A673 (cell line): ENCODE results near the gene TGM1. TPM values are rescaled to one million over a fixed set of nuclear protein-coding genes. Genes with fewer than 3 reads are reported as not detected.
"Not testable (repeated sequence)": the region's sequence is repeated elsewhere in the genome, so short reads cannot be mapped to it uniquely, and the experiment has no call there.

Source experiments
- BruUV-seq: library from RNA; stranded (reverse); fragments of 400-500 nt; replicated peaks from 2 replicates; lab custom pipeline; 2021; lab: Mats Ljungman, UMichigan
- CTCF ChIA-PET: fragments of 300-600 bp; sonication (Branson Sonifier 250); formaldehyde crosslinking; loops from one replicate; lab custom pipeline; 2022; ENCODE audit warnings: antibody characterized with exemption; lab: Charles Lee
- POLR2A ChIA-PET: fragments of 300-600 bp; sonication (Branson Sonifier 250); formaldehyde crosslinking; loops from one replicate; lab custom pipeline; 2022; ENCODE audit warnings: antibody characterized with exemption; ENCODE audit not compliant: low non-redundant PET; lab: Charles Lee
- DNase-seq: peaks from one replicate; pipeline ENCODE4 v3.0.0-alpha.2; 2015; ENCODE audit warnings: low spot score
- H3K27ac ChIP-seq: fragments of 200-600 bp; sonication (generic); 2 replicates; pipeline ENCODE4 v1.5.1; 2016; ENCODE audit warnings: mixed run types, low read depth, mild to moderate bottlenecking, mixed read lengths, antibody characterized with exemption, low read length; ENCODE audit not compliant: poor library complexity, severe bottlenecking
- H3K27me3 ChIP-seq: fragments of 200-600 bp; sonication (generic); replicated peaks from 2 replicates; pipeline ENCODE4 v1.6.1; 2017; ENCODE audit warnings: mixed run types, low read depth, mild to moderate bottlenecking, mixed read lengths, antibody characterized with exemption, low read length; ENCODE audit not compliant: insufficient read depth, poor library complexity
- H3K36me3 ChIP-seq: fragments of 200-600 bp; sonication (generic); 2 replicates; pipeline ENCODE4 v1.6.1; 2016; ENCODE audit warnings: mixed run types, mild to moderate bottlenecking, mixed read lengths, antibody characterized with exemption, low read length; ENCODE audit not compliant: insufficient read depth, poor library complexity, severe bottlenecking
- H3K4me1 ChIP-seq: fragments of 200-600 bp; sonication (generic); 2 replicates; pipeline ENCODE4 v1.6.1; 2017; ENCODE audit warnings: mixed run types, mild to moderate bottlenecking, mixed read lengths, antibody characterized with exemption, low read length; ENCODE audit not compliant: insufficient read depth, poor library complexity, severe bottlenecking
- H3K4me3 ChIP-seq: fragments of 200-600 bp; sonication (generic); 2 replicates; pipeline ENCODE4 v1.5.1; 2016; ENCODE audit warnings: low read depth, mixed run types, mild to moderate bottlenecking, mixed read lengths, low read length; ENCODE audit not compliant: poor library complexity, severe bottlenecking
- H3K9me3 ChIP-seq: fragments of 200-600 bp; sonication (generic); 2 replicates; pipeline ENCODE4 v1.6.1; 2016; ENCODE audit warnings: mixed run types, low read depth, mild to moderate bottlenecking, mixed read lengths, antibody characterized with exemption, low read length; ENCODE audit not compliant: poor library complexity, severe bottlenecking
- CTCF ChIP-seq: fragments of 300-800, 200-600 bp; sonication (generic); conservative IDR thresholded peaks from 2 replicates; pipeline ENCODE4 v1.5.1; 2017; ENCODE audit warnings: low read depth, mild to moderate bottlenecking, antibody characterized with exemption, low read length, moderate library complexity, mixed read lengths
- EZH2 ChIP-seq: fragments of 200-600 bp; sonication (generic); IDR thresholded peaks from 2 replicates; pipeline ENCODE4 v1.6.1; 2017; ENCODE audit warnings: borderline replicate concordance, low read depth, mild to moderate bottlenecking, mixed read lengths, antibody characterized with exemption, low read length; ENCODE audit not compliant: poor library complexity, severe bottlenecking
- intact Hi-C: fragments of 100-400 bp; cut with micrococcal nuclease; formaldehyde crosslinking; loops from one replicate; pipeline ENCODE4 v1.10.0; 2022; ENCODE audit not compliant: unreplicated experiment
- total RNA-seq: library from RNA; stranded (reverse); gene quantifications from 2 replicates; pipeline ENCODE4 v1.2.3, GENCODE V29; 2021

TGM1 gene
- total RNA-seq, 1 experiment from 2014 or later: 1.5 TPM

GRCh38 chr14:24246765-24247212 is 16.2 kb downstream of the TGM1 start:
- H3K4me3 ChIP-seq: no peak overlapping the region
- TF ChIP-seq EZH2 (no peak), CTCF (no peak)
- ChIA-PET POLR2A (no interaction called here), CTCF (interaction anchor here (0.6 kb wide), 1 partner anchor 51 kb away, joined by 3 read pairs; no protein-coding TSS in a partner anchor)
- no peak for DNase-seq
- no peaks in the 10 kb centered on the region for H3K36me3 ChIP-seq
- intact Hi-C loops: no loop called here
- no peak overlapping the region for H3K27ac ChIP-seq
- BruUV-seq: no TSS peak
- H3K4me1 ChIP-seq: peaks cover 8% of the 10 kb centered on the region
- H3K27me3 ChIP-seq: no peaks in the 10 kb centered on the region
- H3K9me3 ChIP-seq: no peaks in the 10 kb centered on the region

DNA sequence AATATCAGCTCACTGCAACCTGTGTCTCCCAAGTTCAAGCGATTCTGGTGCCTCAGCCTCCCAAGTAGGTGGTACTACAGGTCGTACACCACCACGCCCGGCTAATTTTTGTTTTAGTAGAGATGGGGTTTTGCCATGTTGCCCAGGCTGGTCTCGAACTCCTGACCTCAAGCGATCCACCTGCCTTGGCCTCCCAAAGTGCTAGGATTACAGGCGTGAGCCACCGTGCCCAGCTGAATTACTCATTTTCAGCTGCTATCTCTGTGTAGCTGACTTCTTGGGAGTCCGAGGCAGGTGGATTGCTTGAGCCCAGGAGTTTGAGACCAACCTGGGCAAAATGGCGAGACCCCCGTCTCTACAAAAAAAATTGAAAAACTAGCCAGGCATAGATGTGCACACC is 17.6 kb downstream of the TGM1 start:
- H3K27ac ChIP-seq, CTCF ChIA-PET, H3K36me3 ChIP-seq, H3K9me3 ChIP-seq, H3K4me3 ChIP-seq, intact Hi-C loops, H3K27me3 ChIP-seq, DNase-seq, BruUV-seq: not testable (repeated sequence)
- peaks cover 10% of the 10 kb centered on the region for H3K4me1 ChIP-seq
- POLR2A ChIA-PET: interaction anchor here (0.6 to 0.7 kb wide), 2 partner anchors 183 to 186 kb away, joined by 3 read pairs; no protein-coding TSS in a partner anchor

DNA sequence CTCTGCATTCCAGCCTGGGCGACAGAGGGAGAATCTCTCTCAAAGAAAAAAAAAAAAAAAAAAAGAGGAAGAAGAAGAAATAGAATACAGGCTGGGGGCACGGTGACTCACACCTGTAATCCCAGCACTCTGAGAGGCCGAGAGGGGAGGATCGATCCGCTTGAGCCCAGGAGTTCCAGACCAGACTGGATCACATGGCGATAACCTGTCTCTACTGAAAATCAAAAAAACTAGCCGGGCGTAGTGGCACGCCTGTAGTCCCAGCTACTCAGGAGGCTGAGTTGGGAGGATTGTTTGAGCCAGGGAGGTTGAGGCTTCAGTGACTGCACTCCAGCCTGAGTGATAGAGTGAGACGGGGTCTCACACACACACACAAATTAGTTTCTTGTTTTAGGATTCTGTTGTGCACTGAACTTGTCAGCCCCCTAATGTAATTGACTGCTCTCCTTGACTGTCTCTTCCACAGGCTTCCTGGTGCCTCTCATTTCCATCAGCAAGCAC is 19.6 kb downstream of the TGM1 start:
- BruUV-seq: no TSS peak
- POLR2A ChIA-PET: no interaction called here
- H3K36me3 ChIP-seq: peaks cover 25% of the 10 kb centered on the region
- H3K27ac ChIP-seq: peak overlapping the region; percentile 95
- DNase-seq: no peak
- no peaks in the 10 kb centered on the region for H3K9me3 ChIP-seq
- intact Hi-C loops: loop anchor here (1.0 to 2.0 kb wide), 3 partner anchors 27 to 187 kb away; partner anchors contain the start of gene RABGGTA
- H3K27me3 ChIP-seq: no peaks in the 10 kb centered on the region
- H3K4me3 ChIP-seq: peak overlapping the region; percentile 57
- H3K4me1 ChIP-seq: peaks cover 10% of the 10 kb centered on the region
- TF ChIP-seq EZH2: no peak
- no peak for TF ChIP-seq CTCF
- CTCF ChIA-PET: interaction anchor here (1.5 to 2.4 kb wide), 6 partner anchors 54 to 194 kb away, joined by 6 to 36 read pairs (median 12); partner anchors contain the start of genes CIDEB, DHRS1 and NOP9
